Effector CD8-positive, alpha-beta T cell (primary cell): ENCODE results near the gene GRID1.
"Not testable (repeated sequence)": the region's sequence is repeated elsewhere in the genome, so short reads cannot be mapped to it uniquely, and the experiment has no call there.

Source experiments
- DNase-seq: peaks from one replicate; lab custom pipeline; 2025; lab: John Stamatoyannopoulos, UW

Gene GRID1

DNA sequence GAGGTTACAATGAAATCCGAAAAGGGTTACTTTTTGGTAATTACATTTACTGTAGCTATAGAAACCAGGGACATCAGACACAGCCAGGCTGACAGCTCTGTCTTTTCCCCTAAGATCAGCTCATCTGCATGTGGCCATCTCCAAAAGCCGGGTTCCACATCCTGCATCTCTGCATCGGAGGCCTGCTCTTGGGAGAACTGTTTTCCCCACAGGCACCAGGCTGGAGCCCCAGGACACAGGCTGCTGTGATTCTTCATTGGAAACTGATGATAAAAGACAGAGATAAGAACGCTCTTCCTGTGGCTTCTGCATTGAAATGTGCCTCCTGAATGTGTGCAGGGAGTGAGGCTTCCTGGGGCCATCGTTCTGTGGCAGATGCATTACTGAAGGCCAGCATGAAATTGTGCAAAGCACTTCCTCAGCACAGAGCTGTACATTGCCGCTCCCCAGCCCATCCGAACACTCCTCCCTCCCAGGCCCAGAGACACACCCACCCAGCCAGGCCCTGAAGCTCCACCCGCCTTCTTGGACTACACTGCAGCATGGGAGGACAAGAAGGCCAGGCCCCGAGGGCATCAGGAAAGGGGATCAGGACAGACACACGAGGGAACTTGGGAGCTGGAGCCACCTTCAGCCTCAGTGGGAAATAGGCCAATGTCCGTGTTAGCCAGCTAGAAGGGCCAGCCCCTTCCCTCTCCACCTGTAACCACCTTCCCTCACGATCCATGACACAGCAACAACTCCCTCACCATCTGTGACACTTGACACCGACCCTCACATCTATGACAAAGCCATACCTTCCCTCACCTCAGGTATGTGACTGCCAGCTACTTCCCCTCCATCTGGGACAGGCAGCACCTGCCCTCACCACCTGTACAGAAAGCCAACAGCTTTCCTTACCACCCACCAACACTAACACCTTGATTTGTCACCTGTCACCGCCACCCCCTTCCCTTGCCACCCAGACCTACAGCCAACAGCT lies 113.2 kb downstream of the GRID1 start:
- DNase-seq, result no peak

DNA sequence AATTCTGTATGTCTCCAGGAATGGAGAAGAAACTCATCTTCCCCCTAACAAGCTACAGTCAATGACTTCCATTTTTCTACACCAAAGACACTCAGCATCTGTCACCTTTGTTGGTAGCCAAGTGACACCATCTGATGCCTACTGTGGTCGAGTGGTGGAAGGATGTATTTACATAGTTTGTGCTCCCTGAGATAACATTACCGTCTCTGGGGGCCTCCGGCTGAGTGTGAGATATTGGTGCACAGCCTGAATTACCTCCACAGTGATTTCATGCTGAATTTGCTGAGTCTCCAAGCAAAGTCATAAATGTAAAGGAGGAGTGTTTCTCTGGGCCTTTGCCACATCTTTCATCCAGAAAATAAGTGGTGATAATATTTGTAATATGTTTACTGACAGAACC lies 114.0 kb downstream of the GRID1 start:
- no peak for DNase-seq

DNA sequence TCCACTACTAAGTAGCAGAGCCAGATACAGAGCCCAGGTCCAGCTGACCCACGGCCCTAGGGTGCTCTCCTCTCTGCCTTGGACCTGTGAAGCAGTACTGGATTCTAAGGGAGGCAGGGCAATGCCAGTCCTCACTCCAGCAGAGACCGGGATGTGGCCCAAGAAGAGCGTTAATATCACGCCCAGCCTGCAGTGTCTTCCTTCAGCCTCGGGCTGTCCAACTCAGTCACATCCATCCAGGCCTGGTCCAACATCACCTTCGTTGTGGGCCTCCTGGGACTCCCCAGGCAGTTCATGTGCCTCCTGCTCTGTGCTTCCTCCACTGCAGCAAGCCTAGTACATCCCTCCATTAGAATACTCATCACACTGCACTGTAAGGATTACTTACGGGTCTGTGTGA lies 114.5 kb downstream of the GRID1 start:
- no peak for DNase-seq

DNA sequence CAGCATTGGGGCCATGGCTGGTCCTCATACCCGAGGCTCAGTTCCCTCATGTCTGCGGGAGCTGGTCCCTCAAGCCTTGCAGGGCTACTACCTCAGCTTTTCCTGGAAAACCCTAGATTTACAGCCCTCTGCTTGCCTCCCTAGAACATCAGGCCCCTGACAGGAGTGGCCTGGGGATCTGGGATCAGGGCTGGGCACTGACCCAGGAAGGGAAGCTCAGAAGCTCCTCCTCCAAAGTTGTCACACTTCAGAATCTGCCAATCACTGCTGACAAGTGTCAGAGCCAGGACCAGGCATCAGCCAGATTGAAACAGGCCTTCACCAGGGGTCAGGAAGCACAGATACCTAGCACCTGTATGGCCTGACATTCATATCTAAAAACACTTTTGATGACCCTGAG lies 115.2 kb downstream of the GRID1 start:
- no peak for DNase-seq

DNA sequence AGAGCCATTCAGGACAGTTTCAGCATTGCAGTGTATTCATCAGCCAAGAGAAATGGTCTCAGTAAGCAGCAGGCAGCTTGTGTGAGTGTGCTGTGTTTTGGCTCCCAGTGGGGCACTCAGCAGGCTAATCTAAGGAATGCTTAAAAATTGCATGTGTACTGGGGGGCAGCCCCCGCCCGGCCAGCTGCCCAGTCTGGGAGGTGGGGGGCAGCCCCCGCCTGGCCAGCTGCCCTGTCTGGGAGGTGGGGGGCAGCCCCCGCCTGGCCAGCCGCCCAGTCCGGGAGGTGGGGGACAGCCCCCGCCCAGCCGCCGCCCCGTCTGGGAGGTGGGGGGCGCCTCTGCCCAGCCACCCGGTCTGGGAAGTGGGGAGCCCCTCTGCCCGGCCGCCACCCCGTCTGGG lies 116.2 kb downstream of the GRID1 start:
- no peak for DNase-seq

DNA sequence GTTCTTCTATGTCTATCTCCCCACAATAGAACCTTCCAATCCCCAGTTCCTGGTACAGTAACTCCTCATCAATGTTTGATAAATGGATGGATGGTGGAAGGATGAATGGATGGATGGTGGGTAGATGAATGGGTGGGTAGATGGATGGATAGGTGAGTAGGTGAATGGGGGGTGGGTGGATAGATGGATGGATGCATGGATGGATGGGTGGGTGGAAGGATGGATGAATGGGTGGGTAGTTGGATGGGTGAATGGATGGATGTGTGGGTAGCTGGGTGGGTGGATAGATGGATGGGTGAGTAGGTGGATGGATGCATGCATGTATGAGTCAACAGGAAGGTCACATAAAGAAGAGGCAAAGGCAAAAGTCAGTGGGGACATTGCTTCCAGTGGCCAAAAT lies 116.8 kb downstream of the GRID1 start:
- DNase-seq, result no peak

DNA sequence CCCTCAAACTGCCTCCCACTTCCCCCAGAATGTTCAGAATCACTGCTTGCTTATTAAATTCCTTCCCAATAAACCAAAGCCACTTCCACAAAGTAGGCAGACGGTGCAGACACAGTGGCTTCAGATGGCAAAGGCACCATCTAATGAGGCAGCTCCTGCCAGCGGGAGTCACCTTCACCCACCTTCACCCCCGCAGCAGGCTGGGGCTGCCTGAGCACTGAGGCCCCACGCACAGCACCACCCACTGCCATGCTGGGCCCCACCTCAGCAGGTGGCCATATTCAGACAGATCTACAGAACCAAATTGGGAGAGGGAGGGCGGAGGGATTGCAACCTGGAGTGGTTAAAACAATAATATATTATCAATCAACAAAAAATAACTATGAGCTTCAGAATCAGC lies 118.5 kb downstream of the GRID1 start:
- no peak for DNase-seq

DNA sequence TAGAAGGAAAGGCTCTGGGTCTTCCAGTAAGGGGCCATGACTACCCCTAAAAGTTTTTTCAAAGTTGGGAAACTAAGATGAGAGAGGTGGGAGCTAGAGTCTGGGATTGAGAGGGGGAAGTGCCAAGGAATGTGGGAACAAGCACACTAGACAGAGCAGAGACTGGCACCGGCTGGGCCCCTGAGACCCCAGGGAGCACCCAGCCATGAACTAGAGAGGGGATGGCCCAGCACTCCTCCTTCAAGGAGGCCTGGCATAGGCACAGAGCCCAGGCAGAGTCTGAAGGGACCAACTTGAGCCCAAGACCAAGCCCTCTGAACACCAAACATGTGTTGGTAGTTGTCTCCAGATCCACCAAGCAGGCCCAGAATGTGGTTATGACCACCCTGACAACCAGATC lies 119.0 kb downstream of the GRID1 start:
- DNase-seq, result no peak

DNA sequence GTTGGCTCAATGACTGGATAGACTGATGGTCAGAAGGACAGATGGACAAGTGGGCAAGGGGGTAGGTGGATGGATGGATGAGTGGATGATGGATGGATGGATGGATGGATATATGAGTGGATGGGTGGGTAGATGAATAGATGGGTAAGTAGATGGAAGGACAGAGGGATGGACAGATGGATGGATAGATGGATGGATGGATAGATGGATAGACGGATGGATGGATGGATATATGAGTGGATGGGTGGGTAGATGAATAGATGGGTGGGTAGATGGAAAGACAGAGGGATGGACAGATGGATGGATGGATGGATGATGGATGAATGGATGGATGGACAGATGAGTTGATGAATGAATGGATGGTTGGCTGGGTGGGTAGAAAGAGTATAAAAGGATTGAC lies 119.5 kb downstream of the GRID1 start:
- DNase-seq, result no peak

DNA sequence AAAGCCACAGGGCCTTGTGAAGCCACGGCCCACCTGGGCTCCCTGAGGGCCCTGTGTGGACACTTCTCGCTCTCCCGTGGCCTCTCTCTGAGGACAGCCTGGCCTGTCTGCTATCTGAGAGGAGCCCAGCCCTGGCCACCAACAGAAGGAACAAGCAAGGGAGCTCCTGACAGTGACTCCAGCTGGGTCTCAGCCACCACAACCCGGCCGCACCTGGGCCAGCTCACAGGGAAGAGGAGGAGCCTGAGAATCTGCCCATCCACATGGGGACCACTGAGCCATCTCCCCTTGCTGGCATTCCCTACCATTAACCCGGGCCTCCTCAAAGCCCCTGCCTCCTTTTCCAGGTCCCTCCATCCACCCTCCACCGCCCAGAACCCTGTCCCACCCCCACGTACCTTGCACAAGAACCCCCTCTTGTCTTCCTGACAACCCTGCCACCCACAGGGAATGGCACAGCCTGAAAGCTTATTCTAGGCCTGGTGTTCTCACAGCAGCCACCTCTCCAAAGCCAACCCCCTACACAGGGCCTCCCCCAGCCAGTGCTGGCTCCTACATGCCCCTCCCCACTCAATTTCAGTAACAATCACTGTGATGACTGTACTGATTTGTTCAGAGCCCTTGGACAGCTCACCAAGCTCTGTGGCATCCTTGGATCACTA lies 120.2 kb downstream of the GRID1 start:
- DNase-seq, result no peak

DNA sequence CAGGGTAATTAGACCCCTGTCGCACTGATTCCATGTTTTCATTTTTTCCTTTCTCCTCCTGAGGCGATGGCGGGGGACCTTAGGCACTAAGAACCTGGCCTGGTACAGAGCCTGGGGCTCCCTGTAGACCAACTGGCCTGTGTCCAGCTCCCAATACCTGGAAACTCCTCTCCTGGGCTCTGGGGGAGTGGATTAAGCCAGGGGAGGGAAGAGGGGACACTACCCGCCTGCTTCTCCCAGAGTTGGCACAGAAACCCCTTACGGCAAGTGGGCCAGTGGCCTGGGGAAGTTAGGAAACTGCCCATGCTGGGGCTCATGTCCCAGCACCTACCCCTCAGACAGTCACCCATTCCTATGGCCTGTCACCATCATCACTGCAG lies 121.6 kb downstream of the GRID1 start:
- DNase-seq, result no peak

DNA sequence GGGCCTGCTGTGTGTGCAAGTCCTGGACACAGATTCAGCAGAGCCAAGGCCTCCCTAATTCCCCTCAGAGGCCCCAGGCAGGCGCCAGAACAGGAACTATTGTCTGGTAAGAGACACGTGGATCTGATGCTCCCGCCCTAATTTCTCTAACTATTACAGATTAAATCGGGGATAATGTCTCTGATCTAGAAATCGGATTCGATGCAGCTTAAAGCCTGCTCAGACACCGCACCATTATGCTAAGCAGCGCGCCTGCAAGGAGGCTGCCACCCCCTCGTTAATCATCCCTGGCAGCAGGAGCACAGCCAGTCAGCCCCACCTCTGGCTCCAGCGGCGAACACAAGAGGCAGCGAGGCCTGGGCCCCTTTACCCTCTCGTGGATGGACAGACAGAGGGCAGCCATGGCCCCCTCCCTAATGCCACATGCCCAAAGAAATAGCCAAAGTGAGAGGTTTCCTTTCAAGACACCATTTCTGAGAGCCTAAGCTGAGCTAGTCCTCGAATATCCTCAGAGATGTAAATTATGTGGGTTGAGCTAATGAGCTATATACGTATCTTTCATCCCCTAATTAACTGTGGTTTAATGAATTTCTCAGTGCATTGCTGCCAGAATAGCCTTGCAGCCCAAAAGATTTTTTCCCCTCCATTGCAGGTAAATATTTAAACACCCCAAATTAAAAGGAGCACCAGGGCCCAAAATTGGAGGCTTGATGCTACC lies 122.1 kb downstream of the GRID1 start:
- no peak for DNase-seq

DNA sequence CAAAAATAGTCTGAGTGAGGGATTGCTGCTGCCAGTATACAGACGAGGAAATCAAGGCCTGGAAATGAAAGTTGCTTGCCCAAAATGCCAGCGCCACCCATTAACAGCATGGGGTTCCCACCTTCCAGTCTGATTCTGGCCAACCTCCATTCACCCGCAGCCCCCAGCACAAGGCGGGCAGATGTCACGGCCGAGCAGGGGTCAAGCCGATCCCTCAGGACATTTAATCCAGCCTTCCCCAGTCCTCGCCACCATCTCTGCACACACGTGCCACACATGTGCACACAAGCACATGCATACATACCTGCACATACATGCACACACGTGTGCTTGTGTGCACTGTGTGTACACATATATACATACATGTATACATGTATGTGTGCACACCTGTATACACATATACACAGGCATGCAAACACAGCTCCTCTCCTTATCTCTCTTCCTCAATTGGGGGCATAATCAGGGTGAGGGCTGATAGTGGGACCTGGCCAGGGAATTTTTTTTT lies 122.9 kb downstream of the GRID1 start:
- DNase-seq, result no peak

DNA sequence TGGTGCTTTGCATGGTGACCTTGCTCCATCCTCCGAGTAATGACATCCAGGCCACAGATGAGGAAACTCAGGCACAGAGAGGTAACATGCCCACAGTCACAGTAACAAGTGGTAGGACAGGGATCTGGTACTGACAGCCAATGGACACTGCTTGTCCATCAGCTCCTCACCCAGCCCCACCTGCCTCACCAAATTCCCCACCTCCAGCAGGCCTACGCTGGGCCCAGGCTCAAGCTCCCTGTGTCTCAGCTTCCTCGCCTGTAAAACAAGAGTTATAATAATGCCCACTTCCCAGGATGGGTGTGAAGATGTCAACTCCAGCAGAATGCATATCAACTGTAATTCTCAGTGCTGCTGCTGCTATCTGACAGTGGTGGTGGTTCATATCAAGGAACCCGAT lies 123.8 kb downstream of the GRID1 start:
- no peak for DNase-seq

DNA sequence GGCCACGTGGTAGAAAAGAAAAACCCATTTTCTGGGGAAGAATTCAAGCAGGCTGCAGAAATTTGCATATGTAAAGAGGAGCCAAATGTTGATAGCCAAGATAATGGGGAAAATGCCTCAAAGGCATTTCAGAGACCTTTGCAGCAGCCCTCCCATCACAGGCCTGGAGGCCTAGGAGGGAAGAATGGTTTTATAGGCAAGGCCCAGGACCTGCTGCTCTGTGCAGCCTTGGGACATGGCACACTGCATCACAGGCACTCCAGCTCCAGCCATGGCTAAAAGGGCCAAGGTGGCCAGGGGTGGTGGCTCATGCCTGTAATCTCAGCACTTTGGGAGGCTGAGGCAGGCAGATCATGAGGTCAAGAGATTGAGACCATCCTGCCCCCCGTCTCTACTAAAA lies 128.5 kb downstream of the GRID1 start:
- DNase-seq, result not testable (repeated sequence)

DNA sequence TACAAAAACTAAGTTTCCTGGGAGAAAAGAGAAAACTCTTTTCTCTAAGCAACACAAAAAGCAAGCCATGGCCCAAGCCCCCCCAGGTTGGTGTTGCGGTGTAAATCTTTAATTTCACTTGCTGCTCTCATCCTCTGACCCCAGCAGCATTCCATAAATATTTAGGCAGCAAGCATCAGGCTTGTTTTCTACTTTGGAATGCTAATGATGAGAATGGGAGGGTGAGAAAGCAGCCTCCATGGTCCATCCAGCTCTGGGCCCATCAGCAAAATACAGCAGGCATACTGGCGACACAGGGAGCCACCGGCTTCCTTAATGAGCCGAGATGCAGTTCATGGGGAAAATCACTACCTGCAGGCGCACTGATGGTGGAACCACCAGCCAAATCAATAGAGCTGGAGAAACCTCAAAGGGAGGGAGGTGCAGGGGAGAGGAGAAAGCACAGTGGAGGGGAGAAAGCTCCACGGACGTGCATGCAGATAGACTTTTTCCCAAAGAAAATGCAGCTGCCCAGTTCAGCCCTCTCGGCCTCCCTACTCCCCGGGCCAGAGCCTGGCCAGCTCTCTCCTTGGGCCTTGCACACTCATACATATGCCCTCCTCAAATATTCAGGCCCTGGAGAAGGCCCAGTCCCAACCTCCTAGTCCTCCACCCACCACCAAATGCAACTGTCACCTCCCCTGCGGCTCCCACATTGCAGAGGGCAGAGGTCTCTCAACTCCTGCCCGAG lies 131.9 kb downstream of the GRID1 start:
- DNase-seq, result no peak

DNA sequence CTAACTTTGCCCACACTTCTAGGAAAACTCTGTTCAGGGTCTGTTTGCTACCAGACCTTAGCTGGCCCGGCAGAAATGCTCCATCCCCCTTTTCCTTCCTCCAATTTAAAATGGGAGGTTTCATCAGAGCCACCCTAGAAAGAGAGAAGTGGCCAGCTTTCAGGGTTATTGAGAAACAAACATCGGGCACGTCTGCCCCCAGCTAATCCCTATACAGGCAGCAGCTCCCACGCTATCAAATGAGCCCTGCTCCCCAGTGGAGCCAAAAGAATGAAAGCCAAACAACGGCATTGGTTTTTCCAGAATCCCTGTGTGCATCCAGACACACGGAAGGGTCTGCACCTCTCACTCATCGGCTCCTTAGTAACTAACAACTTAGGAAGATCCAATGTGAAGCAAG lies 132.5 kb downstream of the GRID1 start:
- DNase-seq, result no peak

DNA sequence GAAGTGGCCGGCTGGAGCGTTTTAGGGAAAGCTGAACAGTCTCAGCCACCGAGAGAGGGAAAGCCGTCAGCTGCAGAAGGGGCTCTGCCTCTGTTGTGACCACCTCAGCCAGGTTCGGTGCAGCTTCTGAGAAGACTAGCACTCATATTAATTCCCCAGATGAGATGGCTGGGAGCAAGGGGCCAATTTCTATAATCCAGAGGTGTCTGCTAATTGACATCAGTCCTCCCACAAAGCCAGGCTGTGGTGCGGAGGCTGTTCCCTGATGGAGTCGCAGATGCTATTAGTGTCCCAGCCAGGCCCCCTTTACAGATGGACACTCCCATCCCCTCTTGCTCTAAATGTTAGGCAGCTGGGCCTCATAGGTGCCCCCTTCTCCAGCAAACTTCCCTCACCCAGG lies 133.5 kb downstream of the GRID1 start:
- no peak for DNase-seq

DNA sequence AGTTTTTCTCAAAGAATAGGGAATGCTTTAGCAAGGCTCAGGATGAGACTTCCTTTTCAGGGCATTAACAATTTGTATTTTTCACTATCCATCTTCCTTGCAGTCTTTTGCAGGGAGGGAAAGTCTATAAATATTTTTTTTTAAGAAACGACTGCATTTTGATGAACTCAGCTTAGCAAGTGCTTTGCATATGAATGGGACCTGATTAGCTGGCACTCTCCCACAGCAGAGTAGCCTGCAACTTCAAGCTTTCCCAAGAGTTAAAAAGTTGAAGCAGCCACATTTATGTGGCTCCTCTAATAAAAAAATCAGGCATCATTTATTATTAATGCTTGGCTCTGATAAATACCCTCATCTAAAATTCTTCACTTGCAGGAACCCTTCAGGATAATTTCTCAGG lies 134.0 kb downstream of the GRID1 start:
- no peak for DNase-seq

DNA sequence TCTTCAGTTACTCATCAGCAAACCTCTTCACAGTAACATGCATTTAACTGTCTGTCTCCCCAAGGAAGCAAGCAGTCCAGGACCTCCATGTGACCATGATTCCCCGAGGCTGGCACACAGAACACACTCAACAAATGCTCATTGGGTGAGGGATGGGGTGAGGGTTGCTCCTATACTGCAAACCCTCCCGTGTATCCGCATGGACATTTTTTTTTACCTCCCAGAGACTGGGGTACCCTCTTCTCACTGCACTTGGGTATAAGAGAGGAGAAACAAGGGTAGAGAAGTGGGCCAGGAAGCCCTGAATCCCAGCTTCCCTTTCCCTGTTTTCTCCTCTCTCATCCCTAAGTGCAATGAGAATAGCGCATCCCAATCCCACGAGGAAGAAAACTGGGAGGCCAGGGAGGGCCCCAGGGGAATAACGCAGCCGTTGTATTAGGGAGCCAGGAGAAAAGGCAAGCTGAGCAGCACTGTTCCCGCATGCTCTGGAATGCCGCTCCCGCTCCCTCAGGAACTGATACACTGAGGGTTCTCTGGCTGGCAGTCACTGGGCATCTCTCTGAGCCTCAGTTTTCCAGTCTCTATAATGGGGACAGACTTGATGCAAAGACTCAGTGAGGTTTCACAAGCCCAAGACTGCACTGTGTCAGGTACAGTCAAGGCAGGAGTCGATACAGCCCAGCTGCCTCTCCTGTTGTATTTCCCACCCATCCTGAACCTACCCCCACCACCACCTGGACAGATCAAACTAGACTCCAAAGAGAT lies 134.6 kb downstream of the GRID1 start:
- DNase-seq, result no peak

DNA sequence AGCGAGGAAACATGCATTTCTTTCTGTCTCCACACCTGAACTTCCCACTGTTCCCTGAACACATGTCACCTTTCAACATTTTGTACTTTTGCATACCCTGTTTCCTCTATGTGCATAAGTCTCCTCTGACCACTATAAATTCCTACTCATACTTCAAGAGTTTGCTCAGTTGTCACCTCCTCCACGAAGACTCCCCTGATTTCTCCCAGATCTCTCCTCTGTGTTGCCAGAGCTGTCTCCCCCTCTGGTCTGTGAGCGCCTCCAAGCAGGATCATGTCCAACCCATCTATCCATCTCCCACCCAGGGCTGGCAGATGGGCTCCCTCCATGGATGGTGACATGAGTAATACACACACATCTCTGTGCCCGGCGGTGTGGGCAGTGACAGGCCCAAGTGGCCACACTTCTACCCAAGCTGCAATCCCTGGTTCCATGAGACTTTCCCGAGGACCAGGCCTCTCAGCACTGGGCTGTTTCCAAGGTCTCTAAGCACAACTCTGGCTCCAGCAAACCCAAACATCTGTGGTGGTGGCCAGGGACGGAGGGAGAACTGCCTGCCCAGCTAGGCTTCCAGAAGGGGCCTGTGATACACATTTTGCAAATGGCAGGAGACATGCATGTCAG lies 135.9 kb downstream of the GRID1 start:
- DNase-seq, result no peak
